Liver (tissue), 9 donors: Measurements from ENCODE around the gene CNIH3. TPM values are rescaled to one million over a fixed set of nuclear protein-coding genes. Genes with fewer than 3 reads are reported as not detected.

Experiments used
- DNase-seq: peaks from one replicate; pipeline ENCODE4 v3.0.0-alpha.2; 2017; ENCODE audit warnings: low spot score
- H3K27ac ChIP-seq, 2 donors: one replicate each; pipeline ENCODE4 v1.7.0; 2013; ENCODE audit warnings: inconsistent platforms in 2 of 2, low read length in 2 of 2, control low read depth in 1 of 2, low read depth in 1 of 2, mild to moderate bottlenecking in 1 of 2
- H3K27me3 ChIP-seq, 4 donors: one replicate each; pipeline versions ENCODE4 v1.6.1 to v1.7.0; 2013; ENCODE audit warnings: low read length in 3 of 4, inconsistent platforms in 1 of 4, mild to moderate bottlenecking in 1 of 4, moderate library complexity in 1 of 4; ENCODE audit not compliant: control insufficient read depth in 4 of 4, insufficient read depth in 4 of 4
- H3K36me3 ChIP-seq, 4 donors: one replicate each; pipeline versions ENCODE4 v1.6.1 to v1.7.0; 2013; ENCODE audit warnings: low read length in 3 of 4, mild to moderate bottlenecking in 3 of 4, low read depth in 1 of 4, moderate library complexity in 1 of 4; ENCODE audit not compliant: control insufficient read depth in 4 of 4, insufficient read depth in 3 of 4
- H3K4me1 ChIP-seq, 4 donors: one replicate each; pipeline versions ENCODE4 v1.6.1 to v1.7.0; 2013; ENCODE audit warnings: low read length in 3 of 4, mild to moderate bottlenecking in 3 of 4, moderate library complexity in 1 of 4; ENCODE audit not compliant: control insufficient read depth in 4 of 4, insufficient read depth in 4 of 4
- H3K4me3 ChIP-seq, 3 donors: one replicate each; pipeline versions ENCODE4 v1.6.1 to v1.7.0; 2013; ENCODE audit warnings: low read length in 3 of 3, control low read depth in 1 of 3, low read depth in 1 of 3, mild to moderate bottlenecking in 1 of 3
- H3K9ac ChIP-seq, 2 donors: one replicate each; pipeline ENCODE4 v1.7.0; 2013; ENCODE audit warnings: low read length in 2 of 2, mild to moderate bottlenecking in 2 of 2, moderate library complexity in 2 of 2, control low read depth in 1 of 2, low read depth in 1 of 2
- H3K9me3 ChIP-seq, 4 donors: one replicate each; pipeline versions ENCODE4 v1.6.1 to v1.7.0; 2013; ENCODE audit warnings: low read length in 3 of 4; ENCODE audit not compliant: control insufficient read depth in 4 of 4
- EGR1 ChIP-seq, 2 donors: IDR thresholded peaks; 2 replicates each; pipeline ENCODE4 v1.6.1; 2016 to 2018; ENCODE audit warnings: antibody characterized with exemption in 2 of 2, low read depth in 2 of 2
- FOXA1 ChIP-seq: IDR thresholded peaks from 2 replicates; pipeline ENCODE4 v1.6.1; 2016; ENCODE audit warnings: antibody characterized with exemption
- FOXA2 ChIP-seq: IDR thresholded peaks from 2 replicates; pipeline ENCODE4 v1.6.1; 2016; ENCODE audit warnings: antibody characterized with exemption
- GABPA ChIP-seq, 2 donors: IDR thresholded peaks in 1 of 2; conservative IDR thresholded peaks in 1 of 2; 2 replicates each; pipeline ENCODE4 v1.6.1; 2016; ENCODE audit warnings: antibody characterized with exemption in 2 of 2, mild to moderate bottlenecking in 1 of 2, moderate library complexity in 1 of 2
- HNF4A ChIP-seq, 2 donors: conservative IDR thresholded peaks; 2 replicates each; pipeline ENCODE4 v1.6.1; 2016; ENCODE audit warnings: antibody characterized with exemption in 2 of 2, mild to moderate bottlenecking in 2 of 2
- HNF4G ChIP-seq: IDR thresholded peaks from 2 replicates; pipeline ENCODE4 v1.6.1; 2016; ENCODE audit warnings: antibody characterized with exemption
- JUND ChIP-seq, 2 donors: IDR thresholded peaks; 2 replicates each; pipeline ENCODE4 v1.6.1; 2016; ENCODE audit warnings: antibody characterized with exemption in 2 of 2
- NR2F2 ChIP-seq: IDR thresholded peaks from 2 replicates; pipeline ENCODE4 v1.6.1; 2016; ENCODE audit warnings: antibody characterized with exemption
- RAD21 ChIP-seq, 2 donors: IDR thresholded peaks; 2 replicates each; pipeline ENCODE4 v1.6.1; 2016; ENCODE audit warnings: antibody characterized with exemption in 2 of 2, mild to moderate bottlenecking in 2 of 2
- RXRA ChIP-seq, 2 donors: IDR thresholded peaks; 2 replicates each; pipeline ENCODE4 v1.6.1; 2017 to 2018; ENCODE audit warnings: antibody characterized with exemption in 2 of 2, mild to moderate bottlenecking in 1 of 2
- SP1 ChIP-seq: IDR thresholded peaks from 2 replicates; pipeline ENCODE4 v1.6.1; 2018; ENCODE audit warnings: antibody characterized with exemption, mild to moderate bottlenecking
- TAF1 ChIP-seq: conservative IDR thresholded peaks from 2 replicates; pipeline ENCODE4 v1.6.1; 2016; ENCODE audit warnings: antibody characterized with exemption, mild to moderate bottlenecking
- YY1 ChIP-seq: IDR thresholded peaks from 2 replicates; pipeline ENCODE4 v1.6.1; 2016; ENCODE audit warnings: antibody characterized with exemption, mild to moderate bottlenecking
- WGBS: extraction: QIAGEN DNeasy Blood & Tissue Kit; methylation state at CpG from one replicate; pipeline ENCODE4 v1.1.7; 2013; 5-methylcytosine and 5-hydroxymethylcytosine counted together
- polyA plus RNA-seq, 2 donors: library from polyadenylated mRNA; stranded (reverse) in 1 of 2; unstranded in 1 of 2; fragments of 200-250 nt in 1 of 2; fragments of >200 nt in 1 of 2; fragmentation: Nextera tagmentation in 1 of 2; extraction: Ambion mirVana in 1 of 2; gene quantifications; one replicate each; pipeline versions ENCODE4 v1.2.1 to v1.2.3, GENCODE V29; 2013 to 2015
- total RNA-seq, 2 donors: library from RNA; depleted of rRNA; stranded (reverse); fragments of >200 nt; gene quantifications; one replicate each; pipeline ENCODE4 v1.2.3, GENCODE V29; 2014
- TF ChIP-seq, protein P1 (sequence below): IDR thresholded peaks from 2 replicates; pipeline ENCODE4 v1.6.1; 2016; ENCODE audit warnings: antibody characterized with exemption, mild to moderate bottlenecking
- TF ChIP-seq, protein P2 (sequence below): IDR thresholded peaks from 2 replicates; pipeline ENCODE4 v1.6.1; 2016; ENCODE audit warnings: antibody characterized with exemption
- TF ChIP-seq, protein P3 (sequence below): IDR thresholded peaks from 2 replicates; pipeline ENCODE4 v1.6.1; 2016; ENCODE audit warnings: antibody characterized with exemption
- TF ChIP-seq, protein P4 (sequence below): IDR thresholded peaks from 2 replicates; pipeline ENCODE4 v1.6.1; 2016; ENCODE audit warnings: antibody characterized with exemption
- TF ChIP-seq, protein P5 (sequence below): fragments of 150-350 bp; IDR thresholded peaks from 2 replicates; pipeline ENCODE4 v1.5.1; 2017; ENCODE audit warnings: improper control_type of control experiment, low read depth, low read length; ENCODE audit not compliant: missing input control
- donor health status: healthy.
- donor health status: healthy.
- donor health status: healthy.
- donor health status: healthy.
- donor health status: healthy.

The CNIH3 gene
- total and polyA plus RNA-seq, 4 donors = 0.39 to 1.0 (median 0.93) TPM

DNA sequence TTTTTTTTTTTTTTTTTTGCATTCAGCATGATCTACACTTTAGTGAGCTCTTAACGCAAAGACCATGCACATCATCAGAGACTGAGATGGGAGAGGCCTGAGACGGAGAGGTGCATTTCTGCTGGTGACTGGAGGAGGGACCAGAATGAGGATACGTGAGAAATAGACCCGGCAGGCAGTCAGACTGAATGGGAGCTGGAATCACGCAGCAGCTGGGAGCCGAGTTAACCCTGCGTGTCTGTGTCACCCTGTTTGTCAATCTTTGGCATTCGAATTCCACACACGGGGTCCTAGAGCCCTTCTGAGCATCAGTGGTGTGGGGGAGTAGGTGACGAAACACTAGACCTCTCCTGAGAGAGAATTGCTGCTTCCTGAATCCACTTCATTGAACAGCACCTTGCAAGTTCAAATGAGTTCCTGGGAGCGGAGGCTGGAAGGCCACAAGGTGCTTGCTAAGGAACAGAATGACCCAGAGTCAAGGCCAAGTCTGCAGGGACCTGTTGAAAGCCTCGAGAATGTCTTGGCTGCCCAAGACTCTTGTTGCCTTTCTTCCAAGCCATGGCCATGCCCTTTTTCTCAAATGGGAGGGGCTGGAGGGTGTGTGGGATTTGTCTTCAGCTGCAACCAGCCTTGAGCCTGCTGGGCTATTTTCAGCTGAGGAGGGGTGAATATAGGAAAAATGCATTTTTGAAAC lies 123.3 kb downstream of the CNIH3 start:
- H3K9me3 ChIP-seq = no peaks in the 10 kb centered on the region
- H3K4me1 ChIP-seq = no peaks in the 10 kb centered on the region
- WGBS = 88% methylated on average over 12 of the region's 12 CpGs
- no peak overlapping the region for H3K27ac ChIP-seq
- H3K4me3 ChIP-seq = no peak overlapping the region
- no peak overlapping the region for H3K9ac ChIP-seq
- no peaks in the 10 kb centered on the region for H3K27me3 ChIP-seq
- no peak for TF ChIP-seq GABPA (IDR thresholded peaks at IDR 0.05 in 1 of 2, conservative IDR thresholded peaks at IDR 0.05 in 1 of 2)
- TF ChIP-seq, protein P1, sequence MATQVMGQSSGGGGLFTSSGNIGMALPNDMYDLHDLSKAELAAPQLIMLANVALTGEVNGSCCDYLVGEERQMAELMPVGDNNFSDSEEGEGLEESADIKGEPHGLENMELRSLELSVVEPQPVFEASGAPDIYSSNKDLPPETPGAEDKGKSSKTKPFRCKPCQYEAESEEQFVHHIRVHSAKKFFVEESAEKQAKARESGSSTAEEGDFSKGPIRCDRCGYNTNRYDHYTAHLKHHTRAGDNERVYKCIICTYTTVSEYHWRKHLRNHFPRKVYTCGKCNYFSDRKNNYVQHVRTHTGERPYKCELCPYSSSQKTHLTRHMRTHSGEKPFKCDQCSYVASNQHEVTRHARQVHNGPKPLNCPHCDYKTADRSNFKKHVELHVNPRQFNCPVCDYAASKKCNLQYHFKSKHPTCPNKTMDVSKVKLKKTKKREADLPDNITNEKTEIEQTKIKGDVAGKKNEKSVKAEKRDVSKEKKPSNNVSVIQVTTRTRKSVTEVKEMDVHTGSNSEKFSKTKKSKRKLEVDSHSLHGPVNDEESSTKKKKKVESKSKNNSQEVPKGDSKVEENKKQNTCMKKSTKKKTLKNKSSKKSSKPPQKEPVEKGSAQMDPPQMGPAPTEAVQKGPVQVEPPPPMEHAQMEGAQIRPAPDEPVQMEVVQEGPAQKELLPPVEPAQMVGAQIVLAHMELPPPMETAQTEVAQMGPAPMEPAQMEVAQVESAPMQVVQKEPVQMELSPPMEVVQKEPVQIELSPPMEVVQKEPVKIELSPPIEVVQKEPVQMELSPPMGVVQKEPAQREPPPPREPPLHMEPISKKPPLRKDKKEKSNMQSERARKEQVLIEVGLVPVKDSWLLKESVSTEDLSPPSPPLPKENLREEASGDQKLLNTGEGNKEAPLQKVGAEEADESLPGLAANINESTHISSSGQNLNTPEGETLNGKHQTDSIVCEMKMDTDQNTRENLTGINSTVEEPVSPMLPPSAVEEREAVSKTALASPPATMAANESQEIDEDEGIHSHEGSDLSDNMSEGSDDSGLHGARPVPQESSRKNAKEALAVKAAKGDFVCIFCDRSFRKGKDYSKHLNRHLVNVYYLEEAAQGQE = no peak
- no peak for TF ChIP-seq RXRA (IDR thresholded peaks at IDR 0.05)
- TF ChIP-seq, protein P2, sequence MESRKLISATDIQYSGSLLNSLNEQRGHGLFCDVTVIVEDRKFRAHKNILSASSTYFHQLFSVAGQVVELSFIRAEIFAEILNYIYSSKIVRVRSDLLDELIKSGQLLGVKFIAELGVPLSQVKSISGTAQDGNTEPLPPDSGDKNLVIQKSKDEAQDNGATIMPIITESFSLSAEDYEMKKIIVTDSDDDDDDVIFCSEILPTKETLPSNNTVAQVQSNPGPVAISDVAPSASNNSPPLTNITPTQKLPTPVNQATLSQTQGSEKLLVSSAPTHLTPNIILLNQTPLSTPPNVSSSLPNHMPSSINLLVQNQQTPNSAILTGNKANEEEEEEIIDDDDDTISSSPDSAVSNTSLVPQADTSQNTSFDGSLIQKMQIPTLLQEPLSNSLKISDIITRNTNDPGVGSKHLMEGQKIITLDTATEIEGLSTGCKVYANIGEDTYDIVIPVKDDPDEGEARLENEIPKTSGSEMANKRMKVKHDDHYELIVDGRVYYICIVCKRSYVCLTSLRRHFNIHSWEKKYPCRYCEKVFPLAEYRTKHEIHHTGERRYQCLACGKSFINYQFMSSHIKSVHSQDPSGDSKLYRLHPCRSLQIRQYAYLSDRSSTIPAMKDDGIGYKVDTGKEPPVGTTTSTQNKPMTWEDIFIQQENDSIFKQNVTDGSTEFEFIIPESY = no peak
- no peak for TF ChIP-seq FOXA2
- TF ChIP-seq, protein P3, sequence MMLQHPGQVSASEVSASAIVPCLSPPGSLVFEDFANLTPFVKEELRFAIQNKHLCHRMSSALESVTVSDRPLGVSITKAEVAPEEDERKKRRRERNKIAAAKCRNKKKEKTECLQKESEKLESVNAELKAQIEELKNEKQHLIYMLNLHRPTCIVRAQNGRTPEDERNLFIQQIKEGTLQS = no peak
- no peak for TF ChIP-seq FOXA1
- TF ChIP-seq EGR1 (IDR thresholded peaks at IDR 0.05; ENCODE audit: low read depth in 2 of 2) = no peak
- no peak for TF ChIP-seq HNF4A (conservative IDR thresholded peaks at IDR 0.05)
- no peak for TF ChIP-seq HNF4G
- TF ChIP-seq, protein P4, sequence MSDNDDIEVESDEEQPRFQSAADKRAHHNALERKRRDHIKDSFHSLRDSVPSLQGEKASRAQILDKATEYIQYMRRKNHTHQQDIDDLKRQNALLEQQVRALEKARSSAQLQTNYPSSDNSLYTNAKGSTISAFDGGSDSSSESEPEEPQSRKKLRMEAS = no peak
- no peak for TF ChIP-seq SP1
- no peak for TF ChIP-seq RAD21 (IDR thresholded peaks at IDR 0.05)
- no peak for TF ChIP-seq YY1
- no peak for TF ChIP-seq TAF1
- no peak for TF ChIP-seq NR2F2
- no peak for TF ChIP-seq JUND (IDR thresholded peaks at IDR 0.05)
- TF ChIP-seq, protein P5, sequence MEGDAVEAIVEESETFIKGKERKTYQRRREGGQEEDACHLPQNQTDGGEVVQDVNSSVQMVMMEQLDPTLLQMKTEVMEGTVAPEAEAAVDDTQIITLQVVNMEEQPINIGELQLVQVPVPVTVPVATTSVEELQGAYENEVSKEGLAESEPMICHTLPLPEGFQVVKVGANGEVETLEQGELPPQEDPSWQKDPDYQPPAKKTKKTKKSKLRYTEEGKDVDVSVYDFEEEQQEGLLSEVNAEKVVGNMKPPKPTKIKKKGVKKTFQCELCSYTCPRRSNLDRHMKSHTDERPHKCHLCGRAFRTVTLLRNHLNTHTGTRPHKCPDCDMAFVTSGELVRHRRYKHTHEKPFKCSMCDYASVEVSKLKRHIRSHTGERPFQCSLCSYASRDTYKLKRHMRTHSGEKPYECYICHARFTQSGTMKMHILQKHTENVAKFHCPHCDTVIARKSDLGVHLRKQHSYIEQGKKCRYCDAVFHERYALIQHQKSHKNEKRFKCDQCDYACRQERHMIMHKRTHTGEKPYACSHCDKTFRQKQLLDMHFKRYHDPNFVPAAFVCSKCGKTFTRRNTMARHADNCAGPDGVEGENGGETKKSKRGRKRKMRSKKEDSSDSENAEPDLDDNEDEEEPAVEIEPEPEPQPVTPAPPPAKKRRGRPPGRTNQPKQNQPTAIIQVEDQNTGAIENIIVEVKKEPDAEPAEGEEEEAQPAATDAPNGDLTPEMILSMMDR = no peak
- no peak for DNase-seq
- no peaks in the 10 kb centered on the region for H3K36me3 ChIP-seq
